BE2C (cell line): Measurements from ENCODE around the gene SERGEF.

Experiments
- DNase-seq: peaks from one replicate; pipeline ENCODE4 v3.0.0-alpha.2; 2020
- H3K27me3 ChIP-seq: fragments of 250-450 bp; sonication (Bioruptor Pico); 2 replicates; pipeline ENCODE4 v1.5.1; 2020; ENCODE audit warnings: mild to moderate bottlenecking
- H3K36me3 ChIP-seq: fragments of 250-450 bp; sonication (Bioruptor Pico); 2 replicates; pipeline ENCODE4 v1.5.1; 2020; ENCODE audit warnings: mild to moderate bottlenecking
- H3K4me1 ChIP-seq: fragments of 250-450 bp; sonication (Bioruptor Pico); 2 replicates; pipeline ENCODE4 v1.5.1; 2020
- H3K4me3 ChIP-seq: 2 replicates; pipeline ENCODE4 v1.5.1; 2011; ENCODE audit warnings: low read depth, low read length
- H3K9me3 ChIP-seq: fragments of 250-450 bp; sonication (Bioruptor Pico); 2 replicates; pipeline ENCODE4 v1.5.1; 2020
- CTCF ChIP-seq: IDR thresholded peaks from 2 replicates; pipeline ENCODE4 v1.5.1; 2012; ENCODE audit warnings: mild to moderate bottlenecking, low read depth, low read length

The SERGEF gene

GRCh38 chr11:17974246-17974645 lies 38.6 kb downstream of the SERGEF start:
- Histone ChIP-seq H3K9me3 (no peaks in the 10 kb centered on the region), H3K27me3 (no peaks in the 10 kb centered on the region), H3K36me3 (no peaks in the 10 kb centered on the region), H3K4me1 (no peaks in the 10 kb centered on the region), H3K4me3 (no peak overlapping the region)
- no peak for DNase-seq
- TF ChIP-seq CTCF = no peak

GRCh38 chr11:17972987-17973386 lies 39.9 kb downstream of the SERGEF start:
- H3K9me3 ChIP-seq = no peaks in the 10 kb centered on the region
- no peaks in the 10 kb centered on the region for H3K36me3 ChIP-seq
- H3K4me1 ChIP-seq = no peaks in the 10 kb centered on the region
- no peaks in the 10 kb centered on the region for H3K27me3 ChIP-seq
- no peak overlapping the region for H3K4me3 ChIP-seq
- peak; percentile 58 for DNase-seq
- TF ChIP-seq CTCF = peak; percentile 79

- Histone ChIP-seq H3K27me3 (no peaks in the 10 kb centered on the region), H3K9me3 (no peaks in the 10 kb centered on the region), H3K4me1 (no peaks in the 10 kb centered on the region), H3K4me3 (no peak overlapping the region), H3K36me3 (no peaks in the 10 kb centered on the region)
- TF ChIP-seq CTCF = no peak
- DNase-seq = no peak
These were observed 44.6 kb downstream of the SERGEF start for GRCh38 chr11:17968206-17968605.

- H3K4me1 ChIP-seq = no peaks in the 10 kb centered on the region
- no peaks in the 10 kb centered on the region for H3K36me3 ChIP-seq
- TF ChIP-seq CTCF = no peak
- no peak for DNase-seq
- H3K27me3 ChIP-seq = no peaks in the 10 kb centered on the region
- no peaks in the 10 kb centered on the region for H3K9me3 ChIP-seq
- H3K4me3 ChIP-seq = no peak overlapping the region
These were observed 45.2 kb downstream of the SERGEF start for GRCh38 chr11:17967661-17968060.

GRCh38 chr11:17960091-17960490 lies 52.8 kb downstream of the SERGEF start:
- no peak for TF ChIP-seq CTCF
- H3K27me3 ChIP-seq = no peaks in the 10 kb centered on the region
- DNase-seq = no peak
- H3K4me1 ChIP-seq = no peaks in the 10 kb centered on the region
- no peaks in the 10 kb centered on the region for H3K36me3 ChIP-seq
- H3K9me3 ChIP-seq = no peaks in the 10 kb centered on the region
- H3K4me3 ChIP-seq = no peak overlapping the region

- H3K4me3 ChIP-seq = no peak overlapping the region
- no peaks in the 10 kb centered on the region for H3K9me3 ChIP-seq
- no peak for TF ChIP-seq CTCF
- DNase-seq = no peak
- no peaks in the 10 kb centered on the region for H3K27me3 ChIP-seq
- H3K36me3 ChIP-seq = no peaks in the 10 kb centered on the region
- no peaks in the 10 kb centered on the region for H3K4me1 ChIP-seq
These were observed 54.4 kb downstream of the SERGEF start for GRCh38 chr11:17958446-17958845.
